ENCODE results near the gene AHSP. TPM values are rescaled to one million over a fixed set of nuclear protein-coding genes. Genes with fewer than 3 reads are reported as not detected.

The AHSP gene
- total and polyA plus RNA-seq, 4 donors: 0.48 to 1,651 TPM; not detected in 2

DNA sequence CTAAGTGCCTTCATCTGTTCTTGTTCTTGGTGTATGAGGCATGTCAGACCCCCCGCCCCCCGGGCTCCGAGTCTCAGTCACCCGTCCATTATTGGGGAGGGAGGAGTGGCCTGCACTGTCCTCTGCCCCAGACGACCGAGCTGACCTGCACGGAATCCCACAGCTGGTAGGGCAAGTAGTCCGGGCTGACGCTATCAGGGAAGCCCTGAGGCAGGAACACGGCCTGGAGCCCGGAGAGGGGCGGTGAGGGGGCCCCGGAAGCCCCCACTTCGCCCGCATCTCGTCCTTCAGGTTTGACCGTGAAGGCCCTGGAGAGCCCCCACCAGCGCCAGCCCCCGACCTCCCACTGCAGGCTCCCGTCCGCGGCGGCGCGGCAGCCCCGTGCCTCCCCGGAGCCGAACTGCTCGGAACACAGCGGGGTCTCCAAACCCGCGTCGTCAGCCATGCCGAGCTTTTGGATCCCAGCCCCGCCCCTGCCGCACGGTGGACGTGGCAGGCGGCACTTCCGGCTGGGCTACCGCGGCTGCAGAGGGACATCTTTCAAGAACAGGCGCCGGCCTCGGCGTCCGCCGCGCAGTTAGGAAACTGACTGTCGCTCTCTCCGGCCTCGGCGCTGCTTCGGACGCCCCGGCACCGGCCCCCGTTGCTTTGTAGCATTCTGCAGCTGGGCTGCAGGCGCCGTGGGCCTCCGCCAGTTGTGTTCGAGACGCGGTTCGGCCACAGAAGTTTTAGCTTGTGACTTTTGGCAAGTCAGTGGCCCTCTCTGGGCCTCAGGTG is 19.6 kb upstream of the AHSP start, which contains the start of gene RUSF1:
Gene RUSF1, minus strand, starts transcription at position 463 of the 777 bp plus-strand sequence. Its CDS starts 18 bp downstream, at position 445.
- peaks cover 0 to 3% (median 0%) of the 10 kb centered on the region in 4 donors for H3K36me3 ChIP-seq (ENCODE audit: control insufficient read depth in 4 of 4, insufficient read depth in 3 of 4, low read depth in 1 of 4, low read length in 3 of 4)
- H3K9ac ChIP-seq (ENCODE audit: low read depth in 1 of 2, low read length in 2 of 2): peak within 1 kb of the TSS; percentile 95 to 100
- peak; percentile 92 for DNase-seq (ENCODE audit: low spot score)
- under 1% methylated on average over 65 of the region's 65 CpGs for WGBS
- peak within 1 kb of the TSS; percentile 74 to 88 for H3K27ac ChIP-seq (ENCODE audit: low read depth in 1 of 2, low read length in 2 of 2)
- no peaks in the 10 kb centered on the region for H3K9me3 ChIP-seq (ENCODE audit: control insufficient read depth in 4 of 4, low read length in 3 of 4)
- TF ChIP-seq RAD21 (IDR thresholded peaks at IDR 0.05): peak in 1 of 2 donors; percentile 53
- TF ChIP-seq JUND (IDR thresholded peaks at IDR 0.05): no peak
- TF ChIP-seq EGR1 (IDR thresholded peaks at IDR 0.05; ENCODE audit: low read depth in 2 of 2): peak in 1 of 2 donors; percentile 52
- TF ChIP-seq, protein P1, sequence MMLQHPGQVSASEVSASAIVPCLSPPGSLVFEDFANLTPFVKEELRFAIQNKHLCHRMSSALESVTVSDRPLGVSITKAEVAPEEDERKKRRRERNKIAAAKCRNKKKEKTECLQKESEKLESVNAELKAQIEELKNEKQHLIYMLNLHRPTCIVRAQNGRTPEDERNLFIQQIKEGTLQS (IDR thresholded peaks at IDR 0.05): no peak
- TF ChIP-seq, protein P2, sequence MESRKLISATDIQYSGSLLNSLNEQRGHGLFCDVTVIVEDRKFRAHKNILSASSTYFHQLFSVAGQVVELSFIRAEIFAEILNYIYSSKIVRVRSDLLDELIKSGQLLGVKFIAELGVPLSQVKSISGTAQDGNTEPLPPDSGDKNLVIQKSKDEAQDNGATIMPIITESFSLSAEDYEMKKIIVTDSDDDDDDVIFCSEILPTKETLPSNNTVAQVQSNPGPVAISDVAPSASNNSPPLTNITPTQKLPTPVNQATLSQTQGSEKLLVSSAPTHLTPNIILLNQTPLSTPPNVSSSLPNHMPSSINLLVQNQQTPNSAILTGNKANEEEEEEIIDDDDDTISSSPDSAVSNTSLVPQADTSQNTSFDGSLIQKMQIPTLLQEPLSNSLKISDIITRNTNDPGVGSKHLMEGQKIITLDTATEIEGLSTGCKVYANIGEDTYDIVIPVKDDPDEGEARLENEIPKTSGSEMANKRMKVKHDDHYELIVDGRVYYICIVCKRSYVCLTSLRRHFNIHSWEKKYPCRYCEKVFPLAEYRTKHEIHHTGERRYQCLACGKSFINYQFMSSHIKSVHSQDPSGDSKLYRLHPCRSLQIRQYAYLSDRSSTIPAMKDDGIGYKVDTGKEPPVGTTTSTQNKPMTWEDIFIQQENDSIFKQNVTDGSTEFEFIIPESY (IDR thresholded peaks at IDR 0.05): peak; percentile 92
- TF ChIP-seq NR2F2 (IDR thresholded peaks at IDR 0.05): no peak
- TF ChIP-seq HNF4G (IDR thresholded peaks at IDR 0.05): no peak
- TF ChIP-seq, protein P3, sequence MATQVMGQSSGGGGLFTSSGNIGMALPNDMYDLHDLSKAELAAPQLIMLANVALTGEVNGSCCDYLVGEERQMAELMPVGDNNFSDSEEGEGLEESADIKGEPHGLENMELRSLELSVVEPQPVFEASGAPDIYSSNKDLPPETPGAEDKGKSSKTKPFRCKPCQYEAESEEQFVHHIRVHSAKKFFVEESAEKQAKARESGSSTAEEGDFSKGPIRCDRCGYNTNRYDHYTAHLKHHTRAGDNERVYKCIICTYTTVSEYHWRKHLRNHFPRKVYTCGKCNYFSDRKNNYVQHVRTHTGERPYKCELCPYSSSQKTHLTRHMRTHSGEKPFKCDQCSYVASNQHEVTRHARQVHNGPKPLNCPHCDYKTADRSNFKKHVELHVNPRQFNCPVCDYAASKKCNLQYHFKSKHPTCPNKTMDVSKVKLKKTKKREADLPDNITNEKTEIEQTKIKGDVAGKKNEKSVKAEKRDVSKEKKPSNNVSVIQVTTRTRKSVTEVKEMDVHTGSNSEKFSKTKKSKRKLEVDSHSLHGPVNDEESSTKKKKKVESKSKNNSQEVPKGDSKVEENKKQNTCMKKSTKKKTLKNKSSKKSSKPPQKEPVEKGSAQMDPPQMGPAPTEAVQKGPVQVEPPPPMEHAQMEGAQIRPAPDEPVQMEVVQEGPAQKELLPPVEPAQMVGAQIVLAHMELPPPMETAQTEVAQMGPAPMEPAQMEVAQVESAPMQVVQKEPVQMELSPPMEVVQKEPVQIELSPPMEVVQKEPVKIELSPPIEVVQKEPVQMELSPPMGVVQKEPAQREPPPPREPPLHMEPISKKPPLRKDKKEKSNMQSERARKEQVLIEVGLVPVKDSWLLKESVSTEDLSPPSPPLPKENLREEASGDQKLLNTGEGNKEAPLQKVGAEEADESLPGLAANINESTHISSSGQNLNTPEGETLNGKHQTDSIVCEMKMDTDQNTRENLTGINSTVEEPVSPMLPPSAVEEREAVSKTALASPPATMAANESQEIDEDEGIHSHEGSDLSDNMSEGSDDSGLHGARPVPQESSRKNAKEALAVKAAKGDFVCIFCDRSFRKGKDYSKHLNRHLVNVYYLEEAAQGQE (IDR thresholded peaks at IDR 0.05): peak; percentile 84
- TF ChIP-seq RXRA (IDR thresholded peaks at IDR 0.05): peak; percentile 25 to 33
- TF ChIP-seq, protein P4, sequence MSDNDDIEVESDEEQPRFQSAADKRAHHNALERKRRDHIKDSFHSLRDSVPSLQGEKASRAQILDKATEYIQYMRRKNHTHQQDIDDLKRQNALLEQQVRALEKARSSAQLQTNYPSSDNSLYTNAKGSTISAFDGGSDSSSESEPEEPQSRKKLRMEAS (IDR thresholded peaks at IDR 0.05): no peak
- TF ChIP-seq SP1 (IDR thresholded peaks at IDR 0.05): peak; percentile 36
- peak; percentile 94 for TF ChIP-seq YY1 (IDR thresholded peaks at IDR 0.05)
- peak; percentile 17 for TF ChIP-seq FOXA1 (IDR thresholded peaks at IDR 0.05)
- TF ChIP-seq HNF4A (conservative IDR thresholded peaks at IDR 0.05): peak in 1 of 2 donors; percentile 27
- TF ChIP-seq FOXA2 (IDR thresholded peaks at IDR 0.05): no peak
- peak; percentile 29 to 92 for TF ChIP-seq GABPA (IDR thresholded peaks at IDR 0.05 in 1 of 2, conservative IDR thresholded peaks at IDR 0.05 in 1 of 2)
- peak; percentile 55 for TF ChIP-seq TAF1 (conservative IDR thresholded peaks at IDR 0.05)
- TF ChIP-seq, protein P5, sequence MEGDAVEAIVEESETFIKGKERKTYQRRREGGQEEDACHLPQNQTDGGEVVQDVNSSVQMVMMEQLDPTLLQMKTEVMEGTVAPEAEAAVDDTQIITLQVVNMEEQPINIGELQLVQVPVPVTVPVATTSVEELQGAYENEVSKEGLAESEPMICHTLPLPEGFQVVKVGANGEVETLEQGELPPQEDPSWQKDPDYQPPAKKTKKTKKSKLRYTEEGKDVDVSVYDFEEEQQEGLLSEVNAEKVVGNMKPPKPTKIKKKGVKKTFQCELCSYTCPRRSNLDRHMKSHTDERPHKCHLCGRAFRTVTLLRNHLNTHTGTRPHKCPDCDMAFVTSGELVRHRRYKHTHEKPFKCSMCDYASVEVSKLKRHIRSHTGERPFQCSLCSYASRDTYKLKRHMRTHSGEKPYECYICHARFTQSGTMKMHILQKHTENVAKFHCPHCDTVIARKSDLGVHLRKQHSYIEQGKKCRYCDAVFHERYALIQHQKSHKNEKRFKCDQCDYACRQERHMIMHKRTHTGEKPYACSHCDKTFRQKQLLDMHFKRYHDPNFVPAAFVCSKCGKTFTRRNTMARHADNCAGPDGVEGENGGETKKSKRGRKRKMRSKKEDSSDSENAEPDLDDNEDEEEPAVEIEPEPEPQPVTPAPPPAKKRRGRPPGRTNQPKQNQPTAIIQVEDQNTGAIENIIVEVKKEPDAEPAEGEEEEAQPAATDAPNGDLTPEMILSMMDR (IDR thresholded peaks at IDR 0.05; ENCODE audit: low read depth, low read length, missing input control): no peak
- no peaks in the 10 kb centered on the region for H3K27me3 ChIP-seq (ENCODE audit: control insufficient read depth in 4 of 4, insufficient read depth in 4 of 4, low read length in 3 of 4)
- peaks cover 7 to 53% (median 34%) of the 10 kb centered on the region in 4 donors for H3K4me1 ChIP-seq (ENCODE audit: control insufficient read depth in 4 of 4, insufficient read depth in 4 of 4, low read length in 3 of 4)
- peak within 1 kb of the TSS; percentile 89 to 97 (median 90) for H3K4me3 ChIP-seq (ENCODE audit: low read depth in 1 of 3, low read length in 3 of 3)
